HuH-7 (cell line): ENCODE results near the gene CNNM3.
"Not testable (repeated sequence)": the region's sequence is repeated elsewhere in the genome, so short reads cannot be mapped to it uniquely, and the experiment has no call there.

Experiments
- DNase-seq: peaks from one replicate; pipeline ENCODE4 v3.0.0; 2011; ENCODE audit warnings: low spot score

CNNM3 gene

DNA sequence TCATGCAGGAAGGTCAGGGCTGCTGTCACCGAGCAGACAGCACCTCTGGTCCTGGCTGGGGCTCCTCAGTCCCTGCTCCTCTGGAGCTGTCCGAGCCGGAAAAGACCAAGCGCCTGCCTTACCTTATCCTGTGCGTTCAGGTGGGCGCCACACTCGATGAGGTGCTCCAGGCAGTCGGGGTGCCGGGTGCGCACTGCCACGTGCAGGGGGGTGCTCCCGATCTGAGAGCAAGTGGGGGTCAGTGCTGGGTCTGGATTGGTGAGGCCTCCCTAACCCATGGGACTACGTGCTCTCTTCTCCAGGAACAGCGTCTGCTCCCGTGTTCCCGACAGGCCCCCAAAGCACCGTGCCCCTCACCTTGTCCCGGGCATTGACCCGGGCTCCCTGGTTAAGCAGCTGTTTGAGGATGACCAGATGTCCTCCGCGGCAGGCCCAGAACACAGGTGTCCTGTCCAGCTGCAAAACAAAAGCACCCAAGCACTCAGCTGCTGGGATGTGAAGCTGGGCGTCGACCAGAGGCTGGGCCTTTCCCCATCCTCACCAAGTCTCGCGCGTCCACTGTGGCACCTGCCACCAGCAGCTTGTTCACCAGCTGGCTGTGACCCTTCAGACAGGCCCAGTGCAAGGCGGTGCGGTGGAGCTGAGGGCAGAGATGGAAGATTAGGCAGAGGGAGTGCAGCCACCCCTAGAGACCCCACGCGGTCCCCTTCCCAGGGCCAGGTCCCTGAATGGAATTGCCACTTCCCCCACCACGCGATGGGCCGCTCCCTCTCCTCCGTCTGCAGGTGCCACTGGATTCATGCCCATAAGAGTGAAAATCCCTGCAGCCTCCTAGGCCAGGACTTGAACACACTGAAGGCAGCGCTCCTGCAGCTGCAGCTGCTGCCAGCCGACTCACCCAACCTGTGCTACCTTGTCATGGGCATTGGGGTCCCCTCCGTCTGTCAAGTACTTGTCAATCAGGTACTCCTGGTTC is 24.1 kb downstream of the CNNM3 start:
- no peak for DNase-seq

DNA sequence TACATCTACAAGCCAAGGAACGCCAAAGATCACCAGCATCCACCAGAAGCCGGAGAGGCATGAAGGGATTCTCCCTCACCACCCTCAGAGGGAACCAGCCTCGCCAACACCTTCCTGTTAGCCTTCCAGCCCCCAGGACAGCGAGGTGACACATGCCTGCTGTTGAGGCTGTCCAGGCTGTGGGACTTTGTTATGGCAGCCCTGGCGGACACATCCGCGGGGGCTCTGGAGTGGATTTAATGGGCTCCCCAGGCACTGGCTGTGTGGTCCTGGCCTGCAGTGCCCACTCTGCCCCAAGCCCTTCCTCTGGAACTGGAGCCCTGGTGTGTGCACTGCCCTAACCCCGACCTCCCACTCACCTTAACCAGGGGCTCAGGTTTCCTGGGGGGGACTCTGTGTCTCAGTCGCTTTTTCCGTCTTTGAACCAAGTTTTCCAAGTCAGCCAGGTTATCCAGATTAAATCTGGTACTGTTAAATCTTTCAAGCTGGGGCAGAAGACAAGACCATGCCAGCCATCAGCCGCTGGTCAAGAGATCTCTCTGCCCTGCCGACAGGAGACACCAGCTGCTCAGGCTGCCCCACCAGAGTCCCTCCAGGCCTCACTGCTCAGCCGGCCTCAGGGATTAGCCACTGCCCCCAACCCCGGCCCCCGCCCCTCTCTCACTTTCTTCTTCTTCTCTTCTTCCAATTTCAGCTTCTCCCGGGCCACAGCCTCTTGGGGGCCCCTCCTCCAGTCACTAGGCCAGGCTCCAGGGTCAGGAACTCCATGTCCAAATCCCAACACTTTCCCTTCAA is 25.8 kb downstream of the CNNM3 start:
- no peak for DNase-seq

DNA sequence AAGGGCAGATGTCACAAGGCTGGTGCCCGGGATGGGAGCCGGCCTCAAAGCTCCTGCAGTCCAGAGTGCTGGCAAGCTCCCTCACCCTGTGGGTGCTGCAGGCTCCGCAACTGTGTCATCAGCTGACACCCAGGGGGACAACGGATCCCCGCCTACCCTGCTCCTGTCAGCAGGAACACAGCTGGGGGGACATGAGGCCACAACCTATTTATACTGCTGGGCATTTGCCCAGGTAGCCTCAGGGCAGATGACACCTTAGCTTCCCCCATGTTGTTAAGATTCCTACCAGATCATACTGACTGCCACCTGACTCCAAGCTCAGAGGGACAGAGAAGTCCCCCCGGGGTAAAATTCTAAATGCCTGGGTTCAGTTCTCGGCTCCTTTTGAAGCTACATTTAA is 26.5 kb downstream of the CNNM3 start:
- no peak for DNase-seq

DNA sequence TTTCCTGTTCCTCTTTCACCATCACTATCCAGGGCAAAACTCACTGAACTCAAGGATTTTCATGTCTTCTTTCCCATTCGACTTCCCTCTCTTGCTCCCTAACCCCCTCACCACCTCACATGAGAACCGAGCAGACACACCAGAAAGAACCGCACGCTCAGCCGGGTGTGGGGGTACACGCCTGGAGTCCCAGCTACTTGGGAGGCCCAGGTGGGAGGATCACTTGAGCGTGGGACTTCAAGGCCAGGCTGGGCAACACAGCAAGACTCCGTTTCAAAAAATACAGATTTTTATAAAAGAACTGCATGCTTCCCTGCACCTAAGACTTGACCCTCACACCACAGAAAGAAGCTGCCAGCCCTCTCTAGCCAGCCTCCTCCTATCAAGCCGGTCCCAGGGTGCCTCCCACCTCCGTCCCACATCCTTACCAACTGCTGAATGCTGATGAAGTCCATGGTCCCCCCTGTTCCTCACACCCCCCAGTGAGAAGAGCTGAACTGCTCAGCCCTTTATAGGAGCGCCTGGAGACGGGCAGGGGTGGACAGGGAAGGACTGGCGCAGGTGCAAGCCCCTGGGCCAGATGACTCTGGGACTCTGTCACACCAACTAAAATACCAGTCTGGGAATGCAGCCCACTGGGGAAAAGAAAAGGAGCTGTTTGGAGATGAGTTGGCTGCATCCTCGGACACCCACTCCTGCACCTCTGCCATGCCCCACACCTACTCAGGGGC is 27.6 kb downstream of the CNNM3 start, which contains the start of gene ANKRD23:
Gene ANKRD23, minus strand, starts transcription at position 484 of the 731 bp plus-strand sequence. Its CDS starts 29 bp downstream, at position 455.
- DNase-seq = no peak

DNA sequence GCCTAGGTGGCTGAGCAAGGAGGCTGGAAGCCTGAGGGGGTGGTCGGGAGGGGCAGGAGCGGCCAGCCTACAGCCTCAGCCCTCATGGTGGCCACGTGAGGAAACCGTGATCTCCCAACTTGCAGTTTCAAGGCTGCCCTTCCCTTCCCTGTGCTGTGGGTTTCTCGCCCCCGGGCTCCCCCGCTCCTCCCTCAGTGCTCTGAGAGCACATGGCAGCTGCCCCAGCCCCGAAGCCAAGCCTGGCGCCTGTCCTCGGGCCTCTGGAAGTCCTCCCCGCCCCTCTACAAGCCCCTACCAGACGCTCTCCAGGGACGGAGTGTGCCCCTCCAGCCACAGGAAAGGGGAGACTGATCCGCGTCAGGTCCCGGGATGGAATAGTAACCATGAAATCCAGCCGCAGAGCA is 28.3 kb downstream of the CNNM3 start:
- no peak for DNase-seq

DNA sequence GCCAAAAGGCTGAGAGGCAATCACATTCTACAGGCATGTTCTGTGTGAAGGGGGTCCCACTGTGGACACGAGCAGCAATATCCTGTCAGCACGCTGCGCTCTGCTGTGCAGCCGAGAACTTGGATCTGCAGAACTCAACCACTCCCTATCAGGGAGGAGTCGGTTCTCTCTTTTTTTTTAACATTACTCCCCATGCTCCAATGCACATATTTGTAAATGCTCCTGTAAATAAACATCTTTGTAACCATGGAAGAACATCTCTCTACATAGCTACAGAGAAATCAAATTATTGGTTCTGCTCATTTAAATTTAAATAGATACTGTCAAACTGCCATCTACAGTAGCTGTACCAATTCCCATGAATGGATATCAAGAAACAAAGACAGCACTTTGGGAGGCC is 30.8 kb downstream of the CNNM3 start:
- no peak for DNase-seq

DNA sequence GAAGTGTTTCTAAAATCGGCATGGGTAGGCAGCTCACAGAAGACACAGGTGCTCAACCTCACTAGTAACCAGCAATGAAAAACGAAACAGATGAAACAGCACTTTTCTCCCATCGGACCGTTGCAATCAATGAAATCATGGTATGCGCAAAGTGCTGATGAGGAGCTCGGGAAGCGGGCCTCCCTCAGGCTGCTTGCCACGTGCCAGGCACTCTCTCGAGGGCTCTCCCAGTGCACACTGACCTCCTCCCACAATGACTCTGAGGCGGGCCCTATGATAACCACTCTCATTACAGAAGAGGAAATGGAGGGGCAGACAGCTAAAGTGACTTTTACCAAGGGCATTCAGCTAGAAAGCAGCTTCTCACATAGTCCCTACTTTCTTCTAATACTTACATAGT is 31.5 kb downstream of the CNNM3 start:
- no peak for DNase-seq

DNA sequence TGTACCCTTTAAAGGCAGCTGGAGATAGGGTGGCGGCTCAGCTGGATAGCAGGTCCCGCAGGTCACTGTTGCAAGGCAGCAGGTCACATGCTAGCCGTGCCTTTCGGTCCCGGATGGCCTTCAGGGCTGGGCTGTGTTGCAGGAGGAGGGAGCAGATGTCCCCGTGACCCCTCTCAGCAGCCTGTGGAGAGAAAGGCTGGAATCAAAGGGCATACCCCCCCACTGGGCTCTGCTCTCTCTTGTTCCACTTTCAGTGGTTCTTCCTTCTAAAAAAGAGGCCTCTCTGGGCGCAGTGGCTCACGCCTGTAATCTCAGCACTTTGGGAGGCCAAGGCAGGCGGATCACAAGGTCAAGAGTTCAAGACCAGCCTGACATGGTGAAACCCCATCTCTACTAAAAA is 32.2 kb downstream of the CNNM3 start:
- DNase-seq = no peak

DNA sequence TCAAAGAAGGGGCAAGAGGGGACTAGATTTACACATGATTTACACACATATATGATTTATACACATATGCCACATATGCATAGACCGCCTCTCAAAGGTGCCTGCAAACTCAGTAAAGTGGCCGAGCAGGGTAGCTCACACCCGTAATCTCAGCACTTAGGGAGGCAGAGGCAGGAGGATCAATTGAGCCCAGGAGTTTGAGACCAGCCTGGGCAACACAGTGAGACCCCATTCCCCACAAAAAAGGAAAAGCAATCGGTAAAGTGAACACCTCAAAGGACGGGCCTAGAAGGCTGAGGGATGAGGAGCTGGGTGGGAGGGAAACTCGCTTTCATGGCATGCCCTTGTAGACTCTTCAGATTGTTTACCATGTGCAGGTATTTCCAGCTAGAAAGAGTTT is 36.6 kb downstream of the CNNM3 start:
- no peak for DNase-seq

DNA sequence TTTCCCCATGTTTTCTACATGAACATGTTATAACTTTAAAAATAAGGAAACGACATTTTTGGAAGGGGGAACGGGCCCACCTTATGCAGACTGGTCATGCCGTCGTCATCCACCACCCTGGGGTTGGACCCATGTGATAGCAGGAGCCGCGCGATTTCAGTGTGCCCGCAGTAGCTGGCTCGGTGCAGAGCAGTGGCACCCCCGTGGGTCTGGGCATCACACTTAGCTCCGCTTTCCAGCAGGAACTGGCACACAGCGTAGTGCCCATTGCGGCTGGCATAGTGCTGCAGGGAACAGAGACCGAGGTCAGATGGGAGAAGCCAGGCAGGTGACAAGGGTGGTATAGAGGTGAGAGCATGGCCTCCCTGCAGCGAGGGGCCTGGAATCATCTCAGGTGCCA is 37.3 kb downstream of the CNNM3 start:
- DNase-seq = no peak

DNA sequence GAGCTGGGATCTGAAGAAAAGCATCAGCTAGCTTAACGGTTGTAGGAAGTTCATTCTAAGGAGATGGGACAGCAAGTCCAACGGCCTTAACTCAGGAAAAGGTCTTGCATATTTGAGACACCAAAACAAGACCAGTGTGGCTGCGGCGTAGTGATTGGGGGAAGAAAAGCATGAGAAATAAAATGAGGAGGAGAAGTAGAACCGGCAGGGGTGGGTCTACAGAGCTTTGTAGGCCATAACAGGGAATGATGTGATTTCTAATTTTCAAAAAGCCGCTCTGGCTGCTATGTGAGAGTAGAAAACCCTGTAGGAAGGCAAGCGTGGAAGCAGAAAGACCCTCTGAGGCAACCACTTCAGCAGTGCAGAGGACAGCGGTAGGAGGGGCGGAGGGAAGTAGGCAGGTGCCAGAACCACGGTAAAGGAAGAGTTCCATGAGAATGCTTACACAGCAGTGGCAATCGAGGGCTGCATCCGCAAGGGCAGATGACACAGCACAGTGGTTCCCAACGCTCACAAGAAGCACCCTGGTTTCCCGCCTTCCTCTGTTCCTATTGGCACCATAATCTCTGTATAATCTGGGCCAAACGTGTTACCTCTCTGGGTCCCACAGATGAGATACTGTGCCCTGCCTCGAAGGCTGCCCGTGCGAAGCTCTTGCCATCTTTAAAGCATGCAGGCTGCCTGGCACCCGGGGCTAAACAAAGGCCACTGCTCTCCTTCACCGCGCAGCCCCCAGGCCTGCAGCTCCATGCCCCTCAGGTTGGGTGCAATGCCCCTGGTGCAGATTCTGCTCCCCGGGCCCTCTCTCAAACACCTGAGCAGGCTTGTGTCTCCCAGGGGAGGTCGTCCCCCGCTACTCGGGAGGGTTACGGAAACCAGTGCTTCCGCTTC is 41.0 kb downstream of the CNNM3 start:
- no peak for DNase-seq

DNA sequence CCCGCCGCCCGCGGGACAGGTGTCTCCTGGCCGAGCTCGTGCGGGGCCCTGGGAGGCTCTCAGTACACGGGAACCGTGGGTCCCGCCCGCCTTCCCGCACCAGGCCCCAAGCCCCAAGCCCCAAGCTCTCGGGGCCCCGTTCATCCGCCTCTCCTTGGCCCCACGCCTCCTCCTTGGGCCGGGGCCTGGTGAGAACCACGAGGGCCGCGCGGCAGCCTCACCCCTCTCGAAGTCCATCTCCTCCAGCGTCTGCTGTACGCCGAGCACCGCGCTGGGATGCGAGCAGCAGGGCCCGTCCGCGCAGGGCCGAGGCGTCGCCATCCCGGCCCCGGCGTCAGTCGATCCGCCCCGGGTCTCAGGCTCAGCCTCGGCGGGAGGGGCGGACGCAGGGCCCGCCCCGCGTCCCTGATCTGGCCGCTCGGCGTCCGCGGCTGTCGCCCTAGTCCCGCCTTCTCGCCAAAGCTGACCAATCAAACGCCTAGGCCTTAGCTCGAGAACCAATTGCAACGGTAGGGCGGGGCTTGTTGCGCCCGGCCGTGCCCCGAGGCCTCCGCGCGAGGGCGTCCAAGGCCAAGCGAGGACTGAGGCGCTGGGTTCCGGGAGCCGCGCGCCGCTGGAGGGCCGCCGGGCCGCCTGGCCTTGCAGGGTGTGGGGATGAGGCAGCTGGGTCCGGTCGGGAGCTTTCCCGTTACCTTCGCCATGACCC is 41.8 kb downstream of the CNNM3 start, which contains the start of gene ANKRD39:
Gene ANKRD39, minus strand, starts transcription at position 350 of the 706 bp plus-strand sequence. Its CDS starts 29 bp downstream, at position 321.
- DNase-seq = peak; percentile 99

DNA sequence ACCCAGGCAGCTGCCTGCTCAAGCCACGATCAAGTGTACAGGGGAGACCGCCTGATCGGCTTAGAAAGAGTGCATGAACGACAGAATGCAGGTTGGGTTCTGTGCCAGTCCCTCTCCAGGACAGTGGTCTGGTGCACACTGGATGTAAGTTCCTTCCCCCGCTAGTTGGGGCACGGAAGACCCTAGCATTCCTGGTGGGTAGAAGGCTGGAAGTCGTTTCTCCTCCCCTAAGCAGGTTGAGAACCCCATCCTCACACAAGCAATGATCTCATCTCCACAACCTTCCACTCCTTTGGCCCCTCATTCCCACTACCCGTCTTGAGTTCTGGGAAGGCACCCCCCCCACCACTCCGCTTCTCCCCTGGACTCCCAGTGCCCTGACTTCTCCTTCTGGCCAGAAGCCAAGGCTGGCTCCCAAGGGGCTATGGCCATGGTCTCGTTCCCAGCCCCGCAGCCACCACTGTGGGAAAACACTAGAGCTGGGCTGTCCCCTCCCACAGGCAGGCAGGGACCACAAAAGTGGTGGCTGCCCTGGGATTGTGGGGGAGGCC is 43.1 kb downstream of the CNNM3 start:
- DNase-seq = no peak

DNA sequence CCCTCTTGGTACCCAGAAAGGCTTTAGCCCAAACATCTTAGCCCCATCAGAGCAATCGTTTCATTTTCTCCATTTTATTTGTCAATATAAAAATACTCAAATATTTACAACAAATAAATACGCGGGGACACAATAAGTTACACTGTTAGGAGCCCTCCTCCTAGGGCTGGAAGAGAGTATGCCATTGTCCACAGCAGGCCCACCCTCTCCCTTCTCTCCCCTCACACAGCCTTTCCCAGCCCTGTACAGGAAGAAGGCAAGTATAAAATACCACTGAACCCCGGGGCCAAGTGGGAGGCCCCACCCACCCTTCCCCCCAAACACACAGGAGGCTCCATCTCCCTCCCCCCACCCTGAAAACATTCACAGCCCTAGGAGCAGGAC is 43.6 kb downstream of the CNNM3 start:
- DNase-seq = no peak

DNA sequence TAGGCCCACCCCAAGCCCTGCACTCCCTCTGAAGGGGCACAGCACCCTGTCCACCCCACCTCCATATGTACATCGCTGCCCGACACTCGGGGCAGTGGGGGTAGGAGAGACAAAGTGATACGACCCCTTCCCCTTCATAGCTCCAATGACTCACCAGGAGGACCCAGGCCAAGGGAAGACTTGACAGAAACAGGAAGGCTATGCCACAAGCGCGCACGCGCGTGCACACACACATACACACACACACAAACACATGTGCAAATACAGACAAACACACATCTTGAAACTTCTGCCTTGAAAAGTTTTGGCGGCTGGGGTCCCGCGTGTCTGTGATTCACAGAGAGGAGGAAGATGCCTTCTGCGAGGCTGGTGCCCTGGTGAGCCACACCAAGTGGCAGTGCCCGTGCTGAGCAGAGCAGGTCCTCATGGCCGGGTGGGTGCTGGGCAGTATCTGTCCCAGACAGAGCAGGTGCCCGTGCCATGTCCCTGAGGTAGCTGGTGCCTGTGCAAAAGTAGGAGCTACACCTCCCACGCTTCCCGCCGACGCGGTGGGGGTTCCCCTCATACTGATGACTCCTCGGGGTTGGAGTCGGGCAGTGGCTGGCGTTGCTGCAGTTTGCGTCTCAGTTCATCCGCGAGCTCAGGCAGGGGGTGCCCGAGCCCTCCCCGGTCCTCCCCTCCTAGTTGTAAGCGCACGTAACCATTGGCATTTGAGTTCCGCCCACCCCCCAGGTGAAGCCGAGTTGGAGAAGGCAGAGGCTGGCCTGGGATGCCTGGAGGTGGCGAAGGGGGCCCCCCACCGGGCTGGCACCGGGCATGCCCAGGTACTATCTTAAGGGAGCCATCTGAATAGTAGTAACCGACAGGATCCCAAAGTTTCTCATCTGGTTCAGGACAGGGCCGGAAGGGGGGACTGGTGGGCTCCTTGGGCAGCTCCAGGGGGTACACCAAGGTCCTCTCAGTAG is 44.3 kb downstream of the CNNM3 start:
- no peak for DNase-seq

DNA sequence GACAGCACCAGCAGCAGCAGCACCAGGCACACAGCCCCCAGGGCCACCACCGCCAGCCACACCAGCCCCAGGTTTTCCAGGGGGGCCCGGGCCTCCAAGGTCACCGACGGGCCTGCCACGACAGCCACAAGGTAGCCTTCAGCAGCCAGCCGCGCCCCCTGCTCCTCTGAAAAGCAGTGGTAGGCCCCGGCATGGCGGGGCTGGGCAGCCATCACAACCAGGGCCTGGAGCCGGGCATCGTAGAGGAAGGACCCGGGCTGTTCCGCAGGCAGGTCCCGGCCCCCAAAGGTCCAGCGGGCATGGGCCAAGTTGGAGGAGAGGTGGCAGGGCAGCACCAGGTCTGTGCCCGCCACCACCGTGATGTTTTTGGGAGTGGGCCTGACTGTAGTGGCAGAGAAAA is 45.0 kb downstream of the CNNM3 start:
- DNase-seq = no peak

DNA sequence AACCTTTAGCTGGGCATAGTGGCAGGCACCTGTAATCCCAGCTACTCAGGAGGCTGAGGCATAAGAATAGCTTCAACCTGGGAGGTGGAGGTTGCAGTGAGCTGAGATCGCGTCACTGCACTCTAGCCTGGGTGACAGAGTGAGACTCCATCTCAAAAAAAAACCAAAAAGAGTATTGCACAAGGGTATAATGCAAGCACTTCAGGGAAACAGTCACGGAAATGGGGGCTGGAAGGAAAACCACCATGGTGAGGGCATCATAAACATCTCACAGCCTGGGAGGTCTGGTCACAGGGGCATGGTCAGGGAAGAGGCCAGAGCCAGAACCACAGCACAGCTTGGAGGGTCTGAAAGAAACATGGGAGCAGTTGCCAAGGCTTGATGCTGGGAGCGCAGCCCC is 47.0 kb downstream of the CNNM3 start:
- not testable (repeated sequence) for DNase-seq

DNA sequence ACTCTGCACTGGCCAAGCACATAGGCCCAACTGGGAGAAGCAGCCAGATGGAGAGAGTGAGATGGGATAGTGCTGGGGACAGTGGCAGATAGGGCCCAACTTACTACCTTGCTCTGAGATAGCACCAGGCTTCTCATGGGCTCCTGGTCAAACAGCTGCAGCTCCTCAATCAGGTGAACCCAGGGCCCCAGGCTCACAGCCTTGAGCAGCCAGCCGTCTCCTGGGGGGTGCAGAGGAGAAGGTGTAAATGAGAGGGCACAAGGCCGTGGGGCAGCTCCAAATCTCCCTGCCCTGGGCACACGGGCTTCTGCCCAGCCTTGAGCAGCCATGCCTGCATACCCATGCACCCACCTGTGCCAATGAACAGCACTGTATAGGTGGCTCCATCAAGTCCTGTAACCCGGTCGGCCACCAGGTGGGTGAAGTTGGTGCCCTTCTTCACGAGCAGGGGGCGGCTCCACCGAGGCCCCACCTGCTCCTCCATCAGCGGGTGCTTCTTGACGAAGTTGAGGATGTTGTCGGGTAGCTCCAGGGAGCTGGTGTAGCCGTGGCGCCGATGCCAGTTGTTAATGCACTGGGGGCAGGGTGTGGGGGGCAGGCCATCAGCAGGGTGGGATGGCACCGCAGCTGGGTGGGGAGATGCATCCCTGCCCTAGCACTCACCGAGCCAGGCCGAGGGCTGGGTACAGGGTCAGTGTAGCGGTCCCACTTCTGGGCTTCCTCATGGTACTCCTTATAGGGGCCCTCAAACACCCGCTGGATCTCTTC is 47.7 kb downstream of the CNNM3 start:
- no peak for DNase-seq
